Ishikawa (cell line): ENCODE results near the gene FIGNL2.

Source experiments
- CEBPB ChIP-seq: IDR thresholded peaks from 2 replicates; pipeline ENCODE4 v1.6.1; 2012
- CREB1 ChIP-seq: IDR thresholded peaks from 2 replicates; pipeline ENCODE4 v1.6.1; 2012; ENCODE audit warnings: low read depth
- EGR1 ChIP-seq: IDR thresholded peaks from 2 replicates; pipeline ENCODE4 v1.6.1; 2012
- EP300 ChIP-seq: IDR thresholded peaks from 2 replicates; pipeline ENCODE4 v1.6.1; 2012; ENCODE audit warnings: borderline replicate concordance
- FOXM1 ChIP-seq: IDR thresholded peaks from 2 replicates; pipeline ENCODE4 v1.6.1; 2012; ENCODE audit warnings: low read depth, borderline replicate concordance
- MAX ChIP-seq: IDR thresholded peaks from 2 replicates; pipeline ENCODE4 v1.6.1; 2012
- NFIC ChIP-seq: IDR thresholded peaks from 2 replicates; pipeline ENCODE4 v1.6.1; 2012
- RAD21 ChIP-seq: IDR thresholded peaks from 2 replicates; pipeline ENCODE4 v1.6.1; 2012; ENCODE audit warnings: low read depth
- REST ChIP-seq: IDR thresholded peaks from 2 replicates; pipeline ENCODE4 v1.6.1; 2012; ENCODE audit warnings: low read depth, mild to moderate bottlenecking
- TAF1 ChIP-seq: IDR thresholded peaks from 2 replicates; pipeline ENCODE4 v1.6.1; 2012; ENCODE audit warnings: low read depth, mild to moderate bottlenecking
- TCF12 ChIP-seq: IDR thresholded peaks from 2 replicates; pipeline ENCODE4 v1.6.1; 2012; ENCODE audit warnings: low read depth
- TEAD4 ChIP-seq: IDR thresholded peaks from 2 replicates; pipeline ENCODE4 v1.6.1; 2012
- YY1 ChIP-seq: IDR thresholded peaks from 2 replicates; pipeline ENCODE4 v1.6.1; 2012; ENCODE audit warnings: low read depth
- ZBTB7A ChIP-seq: IDR thresholded peaks from 2 replicates; pipeline ENCODE4 v1.6.1; 2012; ENCODE audit warnings: low read depth
- TF ChIP-seq, protein P1 (sequence below): IDR thresholded peaks from 2 replicates; pipeline ENCODE4 v1.6.1; 2012

FIGNL2 gene

DNA sequence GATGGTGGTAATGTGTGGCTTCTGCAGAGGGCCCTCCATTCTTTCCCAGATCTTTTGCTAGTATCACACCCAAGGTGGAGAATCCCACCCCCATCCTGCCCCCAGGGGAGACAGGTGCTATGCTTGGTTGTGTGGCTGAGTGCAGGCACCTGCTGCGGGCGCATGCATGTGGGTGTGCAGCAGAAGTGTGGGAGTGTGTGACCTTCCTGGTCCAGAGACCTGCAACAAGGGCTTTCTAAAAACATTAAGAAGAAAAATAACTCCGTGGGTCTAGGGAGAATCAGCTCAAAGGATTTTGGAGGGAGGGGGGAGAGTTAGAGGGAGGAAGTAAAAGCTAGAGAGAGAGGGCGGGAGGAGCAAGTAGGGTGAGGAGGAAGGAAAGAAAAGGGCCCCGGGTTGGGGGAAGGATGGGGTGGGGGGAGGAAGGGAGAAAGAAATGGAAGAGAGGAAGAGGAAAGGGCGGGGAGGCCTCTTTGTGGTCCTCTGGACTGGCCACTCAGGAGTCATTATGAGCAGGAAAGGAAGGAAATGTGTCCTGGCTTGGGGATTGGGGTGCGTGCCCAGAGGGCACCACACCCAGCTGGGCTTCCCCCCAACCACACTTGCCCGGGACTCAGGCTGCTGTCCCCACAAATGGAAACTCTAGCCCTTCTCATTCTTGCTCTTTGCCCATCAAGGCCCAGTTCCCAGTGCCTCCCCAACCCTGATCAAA lies 3.1 kb upstream of the FIGNL2 start:
- TF ChIP-seq RAD21 = no peak
- TF ChIP-seq EGR1 = no peak
- TF ChIP-seq CREB1 = no peak
- no peak for TF ChIP-seq ZBTB7A
- TF ChIP-seq TEAD4 = no peak
- no peak for TF ChIP-seq TCF12
- TF ChIP-seq MAX = no peak
- TF ChIP-seq NFIC = no peak
- TF ChIP-seq EP300 = no peak
- TF ChIP-seq YY1 = no peak
- no peak for TF ChIP-seq CEBPB

DNA sequence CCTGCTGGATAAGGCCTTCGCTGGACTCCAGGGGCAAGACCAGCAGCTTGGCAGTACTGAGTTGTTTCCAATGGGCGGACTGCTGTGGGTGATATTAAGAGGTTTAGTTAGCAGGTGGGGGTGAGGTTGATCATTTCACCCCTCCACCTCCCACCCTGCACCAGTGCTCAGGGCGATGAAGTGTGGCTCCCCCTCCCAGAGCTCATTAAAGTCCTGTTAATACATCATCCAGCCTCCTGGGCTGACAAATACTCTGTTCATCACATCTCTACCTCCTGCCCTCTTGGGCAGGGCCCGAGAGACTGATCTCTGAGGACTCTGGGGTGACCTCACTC lies 2.4 kb upstream of the FIGNL2 start:
- TF ChIP-seq NFIC (no peak), RAD21 (no peak), YY1 (no peak), MAX (no peak), REST (no peak), TEAD4 (no peak), ZBTB7A (no peak), CEBPB (no peak), FOXM1 (no peak), TCF12 (no peak), CREB1 (no peak), EP300 (no peak), EGR1 (no peak), TAF1 (no peak)
- TF ChIP-seq, protein P1, sequence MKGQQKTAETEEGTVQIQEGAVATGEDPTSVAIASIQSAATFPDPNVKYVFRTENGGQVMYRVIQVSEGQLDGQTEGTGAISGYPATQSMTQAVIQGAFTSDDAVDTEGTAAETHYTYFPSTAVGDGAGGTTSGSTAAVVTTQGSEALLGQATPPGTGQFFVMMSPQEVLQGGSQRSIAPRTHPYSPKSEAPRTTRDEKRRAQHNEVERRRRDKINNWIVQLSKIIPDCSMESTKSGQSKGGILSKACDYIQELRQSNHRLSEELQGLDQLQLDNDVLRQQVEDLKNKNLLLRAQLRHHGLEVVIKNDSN = no peak

DNA sequence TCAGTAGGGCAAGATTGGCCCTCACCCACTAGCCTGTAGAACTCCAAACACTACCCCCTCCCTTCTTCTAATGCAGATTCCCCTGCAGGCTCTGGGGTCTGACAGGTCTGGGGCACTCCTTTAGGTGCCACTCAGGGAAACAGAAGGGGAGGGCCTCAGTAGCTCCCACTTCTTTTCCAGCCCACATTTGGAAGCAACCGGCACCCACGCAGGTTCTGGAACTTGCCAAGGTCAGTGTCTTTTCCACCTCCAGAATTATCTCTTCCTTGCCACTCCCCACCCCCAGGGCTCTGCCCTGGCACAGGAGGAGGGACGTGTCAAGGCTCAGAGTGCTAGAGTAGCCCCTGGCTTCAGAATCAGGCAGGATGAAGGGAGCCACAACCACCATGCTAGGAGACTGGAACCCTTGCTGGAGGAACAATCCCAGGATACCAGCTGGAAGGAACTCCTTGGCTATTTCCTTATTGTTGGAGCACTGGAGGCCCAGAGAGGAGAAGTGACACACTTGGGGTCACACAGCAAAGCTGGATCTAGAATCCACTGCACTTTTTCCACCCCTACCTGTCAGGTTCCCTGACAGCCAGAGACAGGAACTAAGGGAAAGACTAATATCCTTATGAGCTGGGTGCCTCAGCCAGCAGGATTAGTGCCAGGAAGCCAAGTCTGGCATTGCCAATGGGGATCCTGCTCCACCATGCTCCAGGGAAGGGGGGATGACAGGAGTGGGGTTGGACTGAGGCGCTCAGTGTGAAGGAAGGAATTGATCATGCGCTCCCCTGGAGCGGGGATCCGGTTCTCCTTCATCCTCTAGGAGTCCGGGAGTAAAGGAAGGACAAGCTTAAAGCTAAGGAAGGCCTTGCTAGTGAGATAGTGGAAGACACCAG lies 1.8 kb upstream of the FIGNL2 start:
- TF ChIP-seq EP300 (no peak), TAF1 (no peak), TEAD4 (no peak), YY1 (no peak), MAX (no peak)
- TF ChIP-seq, protein P1 = no peak

DNA sequence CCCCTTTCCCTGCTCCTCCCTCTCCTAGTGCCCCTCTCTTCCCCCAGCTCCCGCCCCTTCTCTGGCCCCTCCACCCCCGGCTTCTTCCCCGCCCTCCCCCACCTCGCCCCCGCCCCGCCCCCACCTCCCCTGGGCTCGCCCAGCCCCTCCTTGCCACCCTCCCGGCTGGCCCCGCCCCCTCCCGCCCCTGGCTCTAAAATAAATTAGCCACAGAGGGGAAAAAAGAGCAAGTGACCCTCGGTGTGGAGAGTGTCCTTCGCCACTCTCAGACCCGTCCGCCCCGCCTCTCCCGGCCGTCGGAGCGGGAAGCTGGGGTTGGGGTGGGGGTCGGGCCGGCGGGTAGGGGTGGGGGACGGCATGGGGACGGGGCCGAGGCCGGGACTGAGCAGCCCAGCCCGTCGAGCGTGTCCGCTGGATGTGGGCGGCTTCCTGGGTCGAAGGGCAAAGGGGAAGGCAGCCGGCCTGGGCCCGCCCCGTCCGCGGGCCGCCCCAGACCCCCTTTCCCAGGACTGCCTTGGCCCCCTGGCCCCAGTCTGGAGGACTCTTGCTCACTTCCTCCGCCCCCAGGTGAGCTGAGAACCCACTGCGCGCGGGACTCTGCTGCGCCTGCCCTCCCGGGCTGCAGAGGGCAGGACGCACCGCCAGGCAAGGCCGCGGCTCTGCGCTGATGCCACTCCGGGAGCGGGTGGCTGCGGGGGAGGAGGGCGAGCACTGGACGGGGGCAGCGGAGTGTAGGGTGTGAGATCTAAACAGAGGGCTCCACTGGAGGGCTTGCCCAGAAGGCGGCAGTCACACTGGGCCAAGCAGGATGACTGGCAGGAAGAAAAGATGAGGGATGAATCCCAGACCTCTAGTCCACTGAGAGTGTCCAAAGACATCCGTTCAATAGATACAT lies 570 bp upstream of the FIGNL2 start:
- TF ChIP-seq RAD21 = no peak
- TF ChIP-seq NFIC = no peak
- TF ChIP-seq TAF1 = no peak
- TF ChIP-seq CEBPB = no peak
- no peak for TF ChIP-seq CREB1
- no peak for TF ChIP-seq TEAD4
- TF ChIP-seq REST = no peak
- TF ChIP-seq MAX = no peak
- TF ChIP-seq, protein P1 = no peak
- TF ChIP-seq ZBTB7A = no peak
- no peak for TF ChIP-seq TCF12
- no peak for TF ChIP-seq EGR1
- TF ChIP-seq FOXM1 = no peak
- TF ChIP-seq YY1 = no peak
- TF ChIP-seq EP300 = no peak
